ENCODE results near the gene NPR3.

DNA sequence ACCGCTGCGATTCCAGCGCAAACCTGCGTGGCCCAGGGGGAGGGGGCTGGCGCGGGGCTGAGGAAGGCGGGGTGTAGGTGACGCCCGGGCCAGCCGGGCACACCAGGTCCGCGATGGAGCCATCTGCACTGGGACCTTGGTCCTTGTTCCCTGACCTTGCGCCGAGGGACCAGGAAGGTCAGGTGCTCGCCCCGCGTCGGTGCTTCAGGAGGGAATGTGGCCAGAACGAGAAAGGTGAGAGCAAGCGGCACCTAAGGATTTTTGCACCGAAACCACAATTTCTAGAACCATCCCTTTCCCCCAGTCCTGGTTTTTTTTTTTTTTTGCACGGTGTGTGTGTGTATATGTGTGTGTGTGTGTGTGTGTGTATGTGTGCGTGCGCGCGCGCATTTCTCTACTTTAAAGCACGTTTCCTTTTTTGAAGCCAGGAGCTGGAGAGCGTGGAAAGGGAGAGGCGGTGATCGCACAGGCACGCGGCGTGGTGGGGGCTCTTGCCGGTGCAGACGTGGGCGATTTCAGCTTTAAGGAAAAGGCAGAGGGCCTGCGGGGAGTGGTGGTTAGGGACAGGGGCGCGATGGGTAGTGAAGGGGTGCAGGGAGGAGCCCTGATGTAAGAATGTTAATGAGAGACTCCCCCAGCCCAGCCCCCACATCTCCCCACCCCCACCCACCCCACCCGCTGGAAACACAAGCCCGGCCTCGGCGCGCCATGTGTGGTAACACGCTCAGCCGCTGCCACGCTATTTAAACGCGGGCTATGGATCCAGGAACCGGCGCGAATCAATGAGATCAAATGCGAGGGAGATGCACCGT, at the start of gene NPR3:
- TF ChIP-seq EZH2 (IDR thresholded peaks at IDR 0.05; ENCODE audit: insufficient read depth, poor library complexity, severe bottlenecking): no peak
- TF ChIP-seq EZH2phosphoT487 (IDR thresholded peaks at IDR 0.05; ENCODE audit: insufficient read depth, low read depth): no peak

All from GM23248 (cell line).